GM18870 (cell line): ENCODE results near the gene GPHN.
A peak's percentile ranks its signal among the peaks of the same experiment; 100 is the strongest.
"Not testable (repeated sequence)": the region's sequence is repeated elsewhere in the genome, so short reads cannot be mapped to it uniquely, and the experiment has no call there.

Experiments used
- ATAC-seq: cut with Tn5 transposase; IDR thresholded peaks from one replicate; pipeline ENCODE4 v1.9.1; 2021; ENCODE audit warnings: moderate library complexity; ENCODE audit not compliant: unreplicated experiment

The GPHN gene

GRCh38 chr14:66501592-66501991, 6.4 kb upstream of the GPHN start:
- no peak for ATAC-seq

GRCh38 chr14:66502836-66503235, 5.1 kb upstream of the GPHN start:
- not testable (repeated sequence) for ATAC-seq

GRCh38 chr14:66503532-66503931, 4.4 kb upstream of the GPHN start:
- no peak for ATAC-seq

- ATAC-seq: peak; percentile 12
Measured at GRCh38 chr14:66507181-66507721, 696 bp upstream of the GPHN start.

GRCh38 chr14:66508547-66508845, 549 bp downstream of the GPHN start:
- no peak for ATAC-seq

- no peak for ATAC-seq
Measured at GRCh38 chr14:66508846-66509621, 1.1 kb downstream of the GPHN start.

- no peak for ATAC-seq
Measured at GRCh38 chr14:66509874-66510273, 1.9 kb downstream of the GPHN start.

GRCh38 chr14:66511849-66512248, 3.9 kb downstream of the GPHN start:
- ATAC-seq: no peak

GRCh38 chr14:66514213-66514612, 6.3 kb downstream of the GPHN start:
- no peak for ATAC-seq

- ATAC-seq: no peak
Measured at GRCh38 chr14:66530526-66530925, 22.6 kb downstream of the GPHN start.

- no peak for ATAC-seq
Measured at GRCh38 chr14:66539034-66539433, 31.1 kb downstream of the GPHN start.

- ATAC-seq: no peak
Measured at GRCh38 chr14:66540038-66540437, 32.1 kb downstream of the GPHN start.

GRCh38 chr14:66541627-66542026, 33.7 kb downstream of the GPHN start:
- ATAC-seq: no peak

GRCh38 chr14:66543996-66544395, 36.0 kb downstream of the GPHN start:
- no peak for ATAC-seq

- not testable (repeated sequence) for ATAC-seq
Measured at GRCh38 chr14:66545191-66545590, 37.2 kb downstream of the GPHN start.

GRCh38 chr14:66545751-66546150, 37.8 kb downstream of the GPHN start:
- not testable (repeated sequence) for ATAC-seq

- ATAC-seq: no peak
Measured at GRCh38 chr14:66563731-66564130, 55.8 kb downstream of the GPHN start.

- ATAC-seq: no peak
Measured at GRCh38 chr14:66568220-66568619, 60.3 kb downstream of the GPHN start.

- ATAC-seq: no peak
Measured at GRCh38 chr14:66572826-66573225, 64.9 kb downstream of the GPHN start.

- no peak for ATAC-seq
Measured at GRCh38 chr14:66575014-66575413, 67.1 kb downstream of the GPHN start.

- ATAC-seq: no peak
Measured at GRCh38 chr14:66575939-66576338, 68.0 kb downstream of the GPHN start.

- ATAC-seq: not testable (repeated sequence)
Measured at GRCh38 chr14:66587753-66588152, 79.8 kb downstream of the GPHN start.

GRCh38 chr14:66595394-66595793, 87.4 kb downstream of the GPHN start:
- no peak for ATAC-seq
